HepG2 (cell line): ENCODE data around the gene MLXIPL.

ENCODE experiments used
- CHD4 ChIP-seq: fragments of 200-600 bp; sonication (generic); IDR thresholded peaks from 2 replicates; pipeline ENCODE4 v1.7.0; 2017; ENCODE audit warnings: mild to moderate bottlenecking, low read length, borderline replicate concordance
- KLF12 ChIP-seq: sonication (generic); formaldehyde crosslinking; IDR thresholded peaks from 2 replicates; pipeline ENCODE4 v1.4.0; 2020; ENCODE audit warnings: missing genetic modification reagents, borderline replicate concordance
- SIN3A ChIP-seq: IDR thresholded peaks from 2 replicates; pipeline ENCODE4 v1.6.1; 2011; ENCODE audit warnings: low read depth, mild to moderate bottlenecking, control low read depth, low read length, borderline replicate concordance
- SMAD3 ChIP-seq: sonication (generic); formaldehyde crosslinking; IDR thresholded peaks from 2 replicates; pipeline ENCODE4 v1.4.0; 2020; ENCODE audit warnings: missing genetic modification reagents
- TBP ChIP-seq: sonication (generic); formaldehyde crosslinking; IDR thresholded peaks from 2 replicates; pipeline ENCODE4 v1.5.0; 2020; ENCODE audit warnings: missing genetic modification reagents
- ZFP36 ChIP-seq: fragments of 150-350 bp; IDR thresholded peaks from 2 replicates; pipeline ENCODE4 v1.6.1; 2018; ENCODE audit warnings: borderline replicate concordance, low read length, low read depth; ENCODE audit not compliant: partially characterized antibody
- ZNF235 ChIP-seq: sonication (generic); formaldehyde crosslinking; IDR thresholded peaks from 2 replicates; pipeline ENCODE4 v1.8.1; 2023; ENCODE audit warnings: mild to moderate bottlenecking, missing genetic modification reagents, borderline replicate concordance
- ZNF274 ChIP-seq: sonication (generic); formaldehyde crosslinking; IDR thresholded peaks from 2 replicates; pipeline ENCODE4 v1.5.1; 2020; ENCODE audit warnings: mild to moderate bottlenecking, missing genetic modification reagents
- ZNF3 ChIP-seq: IDR thresholded peaks from 2 replicates; pipeline ENCODE4 v1.7.0; 2017; ENCODE audit warnings: inconsistent platforms
- ZNF777 ChIP-seq: sonication (generic); formaldehyde crosslinking; IDR thresholded peaks from 2 replicates; pipeline ENCODE4 v1.4.0; 2020; ENCODE audit warnings: missing genetic modification reagents
- TF ChIP-seq, protein P1 (sequence below): sonication (generic); formaldehyde crosslinking; IDR thresholded peaks from 2 replicates; pipeline ENCODE4 v1.5.0; 2020; ENCODE audit warnings: mild to moderate bottlenecking, missing genetic modification reagents, moderate library complexity

DNA sequence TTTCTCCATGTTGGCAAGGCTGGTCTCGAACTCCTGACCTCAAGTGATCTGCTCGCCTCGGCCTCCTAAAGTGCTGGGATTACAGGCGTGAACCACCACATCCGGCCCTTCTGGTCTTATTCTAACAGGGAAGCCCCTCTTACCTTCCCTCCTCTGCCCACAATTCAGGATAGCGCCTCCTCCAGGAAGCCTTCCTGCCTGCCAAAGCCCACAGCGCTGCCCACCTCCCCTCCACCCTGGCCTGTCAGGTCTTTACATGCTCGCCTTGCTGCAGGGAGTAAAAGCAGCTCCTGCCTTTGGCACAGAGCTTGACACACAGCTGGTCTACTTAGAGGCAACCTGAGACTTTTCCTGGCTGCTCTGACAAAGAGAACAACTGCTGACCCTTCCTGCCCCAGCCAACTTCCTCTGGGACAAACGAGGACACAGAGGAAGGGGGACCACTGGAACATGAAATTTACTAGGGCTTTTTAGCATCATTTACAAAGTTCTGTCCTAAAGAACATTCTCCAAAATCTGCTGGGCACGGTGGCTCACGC, 13.2 kb downstream of the MLXIPL start:
- TF ChIP-seq SMAD3: no peak
- no peak for TF ChIP-seq CHD4
- no peak for TF ChIP-seq TBP (CRISPR knock-in tag)
- TF ChIP-seq KLF12: no peak
- TF ChIP-seq ZNF3 (CRISPR knock-in tag): no peak
- no peak for TF ChIP-seq SIN3A
- TF ChIP-seq ZNF274 (CRISPR knock-in tag): no peak
- TF ChIP-seq, protein P1, sequence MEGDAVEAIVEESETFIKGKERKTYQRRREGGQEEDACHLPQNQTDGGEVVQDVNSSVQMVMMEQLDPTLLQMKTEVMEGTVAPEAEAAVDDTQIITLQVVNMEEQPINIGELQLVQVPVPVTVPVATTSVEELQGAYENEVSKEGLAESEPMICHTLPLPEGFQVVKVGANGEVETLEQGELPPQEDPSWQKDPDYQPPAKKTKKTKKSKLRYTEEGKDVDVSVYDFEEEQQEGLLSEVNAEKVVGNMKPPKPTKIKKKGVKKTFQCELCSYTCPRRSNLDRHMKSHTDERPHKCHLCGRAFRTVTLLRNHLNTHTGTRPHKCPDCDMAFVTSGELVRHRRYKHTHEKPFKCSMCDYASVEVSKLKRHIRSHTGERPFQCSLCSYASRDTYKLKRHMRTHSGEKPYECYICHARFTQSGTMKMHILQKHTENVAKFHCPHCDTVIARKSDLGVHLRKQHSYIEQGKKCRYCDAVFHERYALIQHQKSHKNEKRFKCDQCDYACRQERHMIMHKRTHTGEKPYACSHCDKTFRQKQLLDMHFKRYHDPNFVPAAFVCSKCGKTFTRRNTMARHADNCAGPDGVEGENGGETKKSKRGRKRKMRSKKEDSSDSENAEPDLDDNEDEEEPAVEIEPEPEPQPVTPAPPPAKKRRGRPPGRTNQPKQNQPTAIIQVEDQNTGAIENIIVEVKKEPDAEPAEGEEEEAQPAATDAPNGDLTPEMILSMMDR (CRISPR knock-in tag): no peak; the same call in 1 of the 2 replicates
- TF ChIP-seq ZNF777 (CRISPR knock-in tag): no peak
- no peak for TF ChIP-seq ZNF235 (CRISPR knock-in tag)
- TF ChIP-seq ZFP36: no peak
